Colonic mucosa (tissue), 4 donors: Measurements from ENCODE around the gene CASQ2. TPM values are rescaled to one million over a fixed set of nuclear protein-coding genes. Genes with fewer than 3 reads are reported as not detected.

Experiments
- DNase-seq: peaks from one replicate; pipeline ENCODE4 v3.0.0-alpha.2; 2020
- H3K27ac ChIP-seq: fragments of 200-600 bp; one replicate; pipeline ENCODE4 v1.8.0; 2021
- H3K27me3 ChIP-seq: fragments of 200-600 bp; one replicate; pipeline ENCODE4 v1.8.0; 2021
- H3K36me3 ChIP-seq: fragments of 200-600 bp; one replicate; pipeline ENCODE4 v1.8.0; 2021
- H3K4me1 ChIP-seq: fragments of 200-600 bp; one replicate; pipeline ENCODE4 v1.8.0; 2021; ENCODE audit warnings: mild to moderate bottlenecking
- H3K4me3 ChIP-seq: fragments of 200-600 bp; one replicate; pipeline ENCODE4 v1.8.0; 2021
- H3K9ac ChIP-seq, 2 donors: one replicate each; pipeline ENCODE4 v1.7.0; 2013; ENCODE audit warnings: control low read depth in 2 of 2, low read depth in 2 of 2, low read length in 2 of 2
- H3K9me3 ChIP-seq: fragments of 200-600 bp; one replicate; pipeline ENCODE4 v1.8.0; 2021
- CTCF ChIP-seq: fragments of 200-600 bp; IDR thresholded peaks from one replicate; pipeline ENCODE4 v1.8.0; 2022; ENCODE audit warnings: antibody characterized with exemption, mild to moderate bottlenecking
- intact Hi-C: fragments of 100-400 bp; cut with DNase I; formaldehyde crosslinking; loops from one replicate; pipeline ENCODE4 v1.14.1; 2022
- total RNA-seq, 2 donors: library from RNA; stranded (reverse); fragmentation: NEBNext Ultra II Directional in 1 of 2; extraction: Animal tissue kit (Norgen Biotek cat#: 25700) in 1 of 2; gene quantifications; one replicate each; pipeline ENCODE4 v1.2.1, GENCODE V29; 2021
- donor health status: healthy.
- donor health status: DM: no; HTN: no; CAD: no.
- donor health status: DM: no; HTN: no; CAD: no.

The CASQ2 gene
- total RNA-seq, 2 donors from 2014 or later, result 0.22 to 10.5 TPM

DNA sequence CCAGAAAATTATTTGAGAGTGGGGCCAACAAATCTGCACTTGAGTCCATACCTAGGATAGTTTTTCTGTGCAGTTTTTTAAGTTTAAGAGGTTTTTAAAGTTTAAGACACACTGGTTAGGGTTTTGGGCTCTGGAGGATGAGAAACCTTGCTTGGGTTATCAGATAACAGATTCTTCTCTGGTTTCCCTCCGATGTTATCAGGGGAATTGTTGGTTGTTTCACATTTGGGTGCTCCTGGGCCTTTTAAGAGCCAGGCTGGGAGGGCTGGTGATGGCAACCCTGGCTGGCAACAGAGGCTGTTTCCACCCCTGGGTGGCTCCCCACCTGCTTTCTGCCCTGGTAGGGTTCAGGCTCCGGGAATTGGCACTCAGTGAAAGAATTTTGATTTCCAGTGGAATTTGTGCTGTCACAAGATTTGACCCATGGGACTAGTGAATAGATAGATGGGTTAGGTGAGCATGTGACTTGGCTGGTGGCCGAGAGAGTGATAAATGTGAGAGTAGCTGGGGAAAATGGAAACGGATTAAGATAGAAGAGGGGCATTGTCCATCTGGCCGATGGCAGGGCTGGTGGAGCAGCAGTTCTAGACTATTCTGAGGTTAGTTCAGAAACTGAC lies 111.9 kb downstream of the CASQ2 start:
- Histone ChIP-seq H3K9ac (no peak overlapping the region), H3K27me3 (no peaks in the 10 kb centered on the region), H3K36me3 (no peaks in the 10 kb centered on the region), H3K9me3 (no peaks in the 10 kb centered on the region), H3K4me1 (no peaks in the 10 kb centered on the region), H3K27ac (no peak overlapping the region), H3K4me3 (no peak overlapping the region)
- TF ChIP-seq CTCF, result no peak
- DNase-seq, result no peak
- intact Hi-C loops, result no loop called here

- no peaks in the 10 kb centered on the region for H3K9me3 ChIP-seq
- H3K4me3 ChIP-seq, result no peak overlapping the region
- H3K36me3 ChIP-seq, result no peaks in the 10 kb centered on the region
- H3K9ac ChIP-seq, result no peak overlapping the region
- no peaks in the 10 kb centered on the region for H3K4me1 ChIP-seq
- DNase-seq, result no peak
- H3K27ac ChIP-seq, result no peak overlapping the region
- H3K27me3 ChIP-seq, result no peaks in the 10 kb centered on the region
- intact Hi-C loops, result no loop called here
- TF ChIP-seq CTCF, result no peak
Measured at GRCh38 chr1:115655916-115656315, 112.6 kb downstream of the CASQ2 start.

- no peak overlapping the region for H3K4me3 ChIP-seq
- no peak overlapping the region for H3K9ac ChIP-seq
- peaks cover under 1% of the 10 kb centered on the region for H3K4me1 ChIP-seq
- DNase-seq, result no peak
- no peaks in the 10 kb centered on the region for H3K9me3 ChIP-seq
- H3K36me3 ChIP-seq, result no peaks in the 10 kb centered on the region
- H3K27me3 ChIP-seq, result no peaks in the 10 kb centered on the region
- H3K27ac ChIP-seq, result no peak overlapping the region
- intact Hi-C loops, result no loop called here
- no peak for TF ChIP-seq CTCF
Measured at GRCh38 chr1:115655306-115655663, 113.2 kb downstream of the CASQ2 start.

- Histone ChIP-seq H3K4me1 (peaks cover 5% of the 10 kb centered on the region), H3K27me3 (no peaks in the 10 kb centered on the region), H3K4me3 (no peak overlapping the region), H3K9me3 (no peaks in the 10 kb centered on the region), H3K27ac (no peak overlapping the region), H3K36me3 (no peaks in the 10 kb centered on the region), H3K9ac (no peak overlapping the region)
- intact Hi-C loops, result no loop called here
- no peak for TF ChIP-seq CTCF
- no peak for DNase-seq
Measured at GRCh38 chr1:115654663-115655305, 113.7 kb downstream of the CASQ2 start.

DNA sequence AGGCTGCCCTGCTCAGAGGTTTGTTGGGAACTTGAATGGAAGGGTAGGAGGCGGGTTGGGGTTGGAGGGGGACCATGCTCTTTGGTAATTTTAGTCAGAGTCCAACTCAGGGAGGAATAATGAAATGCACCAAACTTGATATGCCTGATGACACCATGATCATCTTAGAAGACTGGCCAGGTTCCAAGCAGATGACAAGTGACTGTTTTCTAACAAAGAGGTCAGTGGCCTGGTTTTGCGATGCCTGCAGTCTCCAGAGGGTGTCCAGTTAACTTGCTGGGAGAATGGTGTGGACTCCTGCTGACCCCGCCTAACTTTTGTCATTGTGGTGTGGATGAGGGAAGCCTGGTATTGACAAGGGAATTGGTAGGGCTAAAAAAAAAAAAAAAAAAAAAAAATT lies 114.4 kb downstream of the CASQ2 start:
- H3K9me3 ChIP-seq, result no peaks in the 10 kb centered on the region
- intact Hi-C loops, result no loop called here
- no peak for DNase-seq
- H3K9ac ChIP-seq, result no peak overlapping the region
- H3K36me3 ChIP-seq, result no peaks in the 10 kb centered on the region
- no peak overlapping the region for H3K4me3 ChIP-seq
- H3K27me3 ChIP-seq, result no peaks in the 10 kb centered on the region
- no peak for TF ChIP-seq CTCF
- peaks cover 10% of the 10 kb centered on the region for H3K4me1 ChIP-seq
- no peak overlapping the region for H3K27ac ChIP-seq
